ENCODE results near the gene RCOR2.

Gene RCOR2

GRCh38 chr11:63889344-63889743 is 27.6 kb downstream of the RCOR2 start:
- Histone ChIP-seq H3K9me3 (ENCODE audit: control insufficient read depth, low read length) (no peaks in the 10 kb centered on the region), H3K36me3 (ENCODE audit: control insufficient read depth, insufficient read depth, low read length) (peaks cover 34% of the 10 kb centered on the region), H3K27ac (ENCODE audit: low read depth, low read length, severe bottlenecking) (no peak overlapping the region), H3K4me3 (ENCODE audit: extremely low read depth, insufficient read depth, low read length, poor library complexity, severe bottlenecking) (no peak overlapping the region), H3K4me1 (ENCODE audit: control insufficient read depth, insufficient read depth, low read length, poor library complexity, severe bottlenecking) (peaks cover 23% of the 10 kb centered on the region)
- 96 to 100% methylated on average over 6 of the region's 6 CpGs for WGBS, 2 experiments (ENCODE audit: insufficient coverage in 2 of 2)

GRCh38 chr11:63888170-63889086 is 28.5 kb downstream of the RCOR2 start:
- WGBS, 2 experiments (ENCODE audit: insufficient coverage in 2 of 2), result 62 to 64% methylated on average over 10 to 14 of the region's 25 CpGs
- Histone ChIP-seq H3K27ac (ENCODE audit: low read depth, low read length, severe bottlenecking) (peak overlapping the region; percentile 64), H3K4me3 (ENCODE audit: extremely low read depth, insufficient read depth, low read length, poor library complexity, severe bottlenecking) (no peak overlapping the region), H3K36me3 (ENCODE audit: control insufficient read depth, insufficient read depth, low read length) (peaks cover 36% of the 10 kb centered on the region), H3K9me3 (ENCODE audit: control insufficient read depth, low read length) (no peaks in the 10 kb centered on the region), H3K4me1 (ENCODE audit: control insufficient read depth, insufficient read depth, low read length, poor library complexity, severe bottlenecking) (peaks cover 23% of the 10 kb centered on the region)

- WGBS, 2 experiments (ENCODE audit: insufficient coverage in 2 of 2), result 65 to 71% methylated on average over 6 of the region's 6 CpGs
- Histone ChIP-seq H3K27ac (ENCODE audit: low read depth, low read length, severe bottlenecking) (peak overlapping the region; percentile 64), H3K4me3 (ENCODE audit: extremely low read depth, insufficient read depth, low read length, poor library complexity, severe bottlenecking) (no peak overlapping the region)
These were observed 29.5 kb downstream of the RCOR2 start for GRCh38 chr11:63887386-63887999.

GRCh38 chr11:63884196-63884932 is 32.6 kb downstream of the RCOR2 start:
- Histone ChIP-seq H3K9me3 (ENCODE audit: control insufficient read depth, low read length) (no peaks in the 10 kb centered on the region), H3K4me1 (ENCODE audit: control insufficient read depth, insufficient read depth, low read length, poor library complexity, severe bottlenecking) (peaks cover 38% of the 10 kb centered on the region), H3K36me3 (ENCODE audit: control insufficient read depth, insufficient read depth, low read length) (peaks cover 21% of the 10 kb centered on the region), H3K27ac (ENCODE audit: low read depth, low read length, severe bottlenecking) (peak overlapping the region; percentile 29), H3K4me3 (ENCODE audit: extremely low read depth, insufficient read depth, low read length, poor library complexity, severe bottlenecking) (no peak overlapping the region)
- WGBS, 2 experiments (ENCODE audit: insufficient coverage in 2 of 2), result 94 to 100% methylated on average over 2 to 4 of the region's 4 CpGs

More at GRCh38 chr11:63887386-63887999, 29.5 kb downstream of the RCOR2 start:
- peaks cover 27% of the 10 kb centered on the region for H3K4me1 ChIP-seq (ENCODE audit: control insufficient read depth, insufficient read depth, low read length, poor library complexity, severe bottlenecking)
- H3K36me3 ChIP-seq (ENCODE audit: control insufficient read depth, insufficient read depth, low read length), result peaks cover 36% of the 10 kb centered on the region
- no peaks in the 10 kb centered on the region for H3K9me3 ChIP-seq (ENCODE audit: control insufficient read depth, low read length)

- Histone ChIP-seq H3K27ac (ENCODE audit: low read depth, low read length, severe bottlenecking) (peak overlapping the region; percentile 29), H3K9me3 (ENCODE audit: control insufficient read depth, low read length) (no peaks in the 10 kb centered on the region), H3K4me1 (ENCODE audit: control insufficient read depth, insufficient read depth, low read length, poor library complexity, severe bottlenecking) (peaks cover 41% of the 10 kb centered on the region), H3K36me3 (ENCODE audit: control insufficient read depth, insufficient read depth, low read length) (peaks cover 18% of the 10 kb centered on the region), H3K4me3 (ENCODE audit: extremely low read depth, insufficient read depth, low read length, poor library complexity, severe bottlenecking) (no peak overlapping the region)
- WGBS, 2 experiments (ENCODE audit: insufficient coverage in 2 of 2), result 88 to 97% methylated on average over 6 of the region's 6 CpGs
These were observed 33.2 kb downstream of the RCOR2 start for GRCh38 chr11:63883791-63884190.

GRCh38 chr11:63882555-63883242 is 34.3 kb downstream of the RCOR2 start:
- H3K4me1 ChIP-seq (ENCODE audit: control insufficient read depth, insufficient read depth, low read length, poor library complexity, severe bottlenecking), result peaks cover 30% of the 10 kb centered on the region
- H3K4me3 ChIP-seq (ENCODE audit: extremely low read depth, insufficient read depth, low read length, poor library complexity, severe bottlenecking), result no peak overlapping the region
- WGBS, 2 experiments (ENCODE audit: insufficient coverage in 2 of 2), result 64 to 65% methylated on average over 6 to 7 of the region's 7 CpGs
- H3K36me3 ChIP-seq (ENCODE audit: control insufficient read depth, insufficient read depth, low read length), result peaks cover 22% of the 10 kb centered on the region
- H3K9me3 ChIP-seq (ENCODE audit: control insufficient read depth, low read length), result no peaks in the 10 kb centered on the region
- H3K27ac ChIP-seq (ENCODE audit: low read depth, low read length, severe bottlenecking), result peak overlapping the region; percentile 43

GRCh38 chr11:63880403-63880790 is 36.6 kb downstream of the RCOR2 start:
- peaks cover 19% of the 10 kb centered on the region for H3K4me1 ChIP-seq (ENCODE audit: control insufficient read depth, insufficient read depth, low read length, poor library complexity, severe bottlenecking)
- H3K27ac ChIP-seq (ENCODE audit: low read depth, low read length, severe bottlenecking), result no peak overlapping the region
- 63 to 73% methylated on average over 2 to 3 of the region's 3 CpGs for WGBS, 2 experiments (ENCODE audit: insufficient coverage in 2 of 2)

GRCh38 chr11:63879598-63880402 is 37.2 kb downstream of the RCOR2 start:
- Histone ChIP-seq H3K27ac (ENCODE audit: low read depth, low read length, severe bottlenecking) (peak overlapping the region; percentile 42), H3K4me1 (ENCODE audit: control insufficient read depth, insufficient read depth, low read length, poor library complexity, severe bottlenecking) (peaks cover 19% of the 10 kb centered on the region), H3K36me3 (ENCODE audit: control insufficient read depth, insufficient read depth, low read length) (peaks cover 17% of the 10 kb centered on the region), H3K4me3 (ENCODE audit: extremely low read depth, insufficient read depth, low read length, poor library complexity, severe bottlenecking) (no peak overlapping the region), H3K9me3 (ENCODE audit: control insufficient read depth, low read length) (no peaks in the 10 kb centered on the region)
- WGBS, 2 experiments (ENCODE audit: insufficient coverage in 2 of 2), result 50 to 60% methylated on average over 1 to 2 of the region's 2 CpGs

More at GRCh38 chr11:63880403-63880790, 36.6 kb downstream of the RCOR2 start:
- H3K9me3 ChIP-seq (ENCODE audit: control insufficient read depth, low read length), result no peaks in the 10 kb centered on the region
- H3K4me3 ChIP-seq (ENCODE audit: extremely low read depth, insufficient read depth, low read length, poor library complexity, severe bottlenecking), result no peak overlapping the region
- H3K36me3 ChIP-seq (ENCODE audit: control insufficient read depth, insufficient read depth, low read length), result peaks cover 23% of the 10 kb centered on the region

- Histone ChIP-seq H3K4me3 (ENCODE audit: extremely low read depth, insufficient read depth, low read length, poor library complexity, severe bottlenecking) (no peak overlapping the region), H3K4me1 (ENCODE audit: control insufficient read depth, insufficient read depth, low read length, poor library complexity, severe bottlenecking) (peaks cover 23% of the 10 kb centered on the region), H3K36me3 (ENCODE audit: control insufficient read depth, insufficient read depth, low read length) (peaks cover 16% of the 10 kb centered on the region), H3K27ac (ENCODE audit: low read depth, low read length, severe bottlenecking) (no peak overlapping the region), H3K9me3 (ENCODE audit: control insufficient read depth, low read length) (no peaks in the 10 kb centered on the region)
- WGBS, 2 experiments (ENCODE audit: insufficient coverage in 2 of 2), result 96 to 100% methylated on average over 4 to 6 of the region's 6 CpGs
These were observed 39.2 kb downstream of the RCOR2 start for GRCh38 chr11:63877658-63878241.
